Measurements from ENCODE around the gene ATP13A4.
A peak's percentile ranks its signal among the peaks of the same experiment; 100 is the strongest.

ATP13A4 gene

DNA sequence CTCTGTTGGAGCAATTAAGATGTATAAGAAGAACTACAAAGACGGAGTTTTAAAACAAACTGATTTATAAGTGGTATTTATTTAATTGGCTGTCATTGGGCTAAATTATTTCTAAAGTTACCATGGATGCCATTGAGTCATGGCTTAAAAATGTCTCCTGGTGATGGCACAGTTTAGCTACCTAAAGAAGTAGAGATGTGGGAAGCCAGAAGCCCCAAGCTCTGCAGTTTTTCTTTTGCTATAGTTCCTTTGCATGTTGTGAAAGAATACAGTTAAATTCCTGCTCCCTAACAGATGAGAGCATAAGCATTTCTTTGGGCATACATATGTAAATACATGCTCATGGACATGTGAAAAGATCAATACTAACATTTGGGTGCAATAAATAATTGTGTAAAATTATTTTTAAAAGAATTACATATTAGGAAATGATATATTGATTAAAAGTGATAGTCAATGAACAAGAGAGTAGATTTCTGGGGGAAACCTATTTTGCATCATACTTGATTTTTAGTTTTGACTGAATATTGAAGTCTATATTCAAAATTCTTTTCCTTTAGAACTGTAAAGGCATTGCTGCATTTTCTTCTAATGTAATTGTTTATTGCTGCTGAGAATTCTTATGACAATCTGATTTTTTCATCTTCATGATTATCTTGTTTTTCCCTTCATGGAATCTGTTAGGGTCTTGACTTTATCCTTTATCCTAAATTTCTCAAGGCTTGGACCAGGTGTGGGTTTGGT is 40.4 kb upstream of the ATP13A4 start:
- no peak overlapping the region for H3K4me3 ChIP-seq (ENCODE audit: low read depth, low read length)
- H2AFZ ChIP-seq: no peak overlapping the region
- no peaks in the 10 kb centered on the region for H3K9me3 ChIP-seq (ENCODE audit: control insufficient read depth, low read length)
- no peak overlapping the region for H3K27ac ChIP-seq
- peaks cover 58% of the 10 kb centered on the region for H3K79me2 ChIP-seq
- peak overlapping the region; percentile 20 for H3K4me2 ChIP-seq (ENCODE audit: low read length)
- H3K4me1 ChIP-seq: peaks cover 2% of the 10 kb centered on the region
- no peaks in the 10 kb centered on the region for H3K36me3 ChIP-seq (ENCODE audit: control insufficient read depth, insufficient read depth, low read length)
- no peak overlapping the region for H3K9ac ChIP-seq
- no peaks in the 10 kb centered on the region for H3K27me3 ChIP-seq (ENCODE audit: control insufficient read depth, insufficient read depth, low read length)
- TF ChIP-seq, protein P1, sequence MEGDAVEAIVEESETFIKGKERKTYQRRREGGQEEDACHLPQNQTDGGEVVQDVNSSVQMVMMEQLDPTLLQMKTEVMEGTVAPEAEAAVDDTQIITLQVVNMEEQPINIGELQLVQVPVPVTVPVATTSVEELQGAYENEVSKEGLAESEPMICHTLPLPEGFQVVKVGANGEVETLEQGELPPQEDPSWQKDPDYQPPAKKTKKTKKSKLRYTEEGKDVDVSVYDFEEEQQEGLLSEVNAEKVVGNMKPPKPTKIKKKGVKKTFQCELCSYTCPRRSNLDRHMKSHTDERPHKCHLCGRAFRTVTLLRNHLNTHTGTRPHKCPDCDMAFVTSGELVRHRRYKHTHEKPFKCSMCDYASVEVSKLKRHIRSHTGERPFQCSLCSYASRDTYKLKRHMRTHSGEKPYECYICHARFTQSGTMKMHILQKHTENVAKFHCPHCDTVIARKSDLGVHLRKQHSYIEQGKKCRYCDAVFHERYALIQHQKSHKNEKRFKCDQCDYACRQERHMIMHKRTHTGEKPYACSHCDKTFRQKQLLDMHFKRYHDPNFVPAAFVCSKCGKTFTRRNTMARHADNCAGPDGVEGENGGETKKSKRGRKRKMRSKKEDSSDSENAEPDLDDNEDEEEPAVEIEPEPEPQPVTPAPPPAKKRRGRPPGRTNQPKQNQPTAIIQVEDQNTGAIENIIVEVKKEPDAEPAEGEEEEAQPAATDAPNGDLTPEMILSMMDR (IDR thresholded peaks at IDR 0.05): no peak

DNA sequence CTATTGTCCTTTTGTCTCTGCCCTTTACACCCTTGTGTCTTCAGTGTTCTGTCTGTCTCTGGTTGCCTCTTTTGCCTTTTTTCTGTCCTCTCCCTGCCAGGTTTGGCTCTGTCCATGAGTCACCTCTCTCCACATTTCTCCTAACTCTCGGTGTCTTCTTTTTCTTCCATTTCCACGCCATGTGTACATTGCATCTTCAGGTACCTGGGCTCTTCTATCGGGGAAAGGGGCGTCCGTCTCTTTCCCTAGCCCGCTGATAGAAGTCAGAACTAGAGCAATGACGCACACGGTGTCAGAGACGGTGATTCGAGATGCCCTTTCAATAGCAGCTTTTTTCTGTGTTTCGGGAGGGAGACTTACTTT is 39.0 kb upstream of the ATP13A4 start:
- Histone ChIP-seq H2AFZ (peak overlapping the region; percentile 98), H3K36me3 (ENCODE audit: control insufficient read depth, insufficient read depth, low read length) (no peaks in the 10 kb centered on the region), H3K9ac (peak overlapping the region; percentile 85), H3K4me3 (ENCODE audit: low read depth, low read length) (peak overlapping the region; percentile 94), H3K4me1 (peaks cover 2% of the 10 kb centered on the region), H3K79me2 (peaks cover 45% of the 10 kb centered on the region), H3K27me3 (ENCODE audit: control insufficient read depth, insufficient read depth, low read length) (no peaks in the 10 kb centered on the region), H3K9me3 (ENCODE audit: control insufficient read depth, low read length) (no peaks in the 10 kb centered on the region), H3K4me2 (ENCODE audit: low read length) (peak overlapping the region; percentile 83), H3K27ac (peak overlapping the region; percentile 84)
- TF ChIP-seq, protein P1 (IDR thresholded peaks at IDR 0.05): no peak

DNA sequence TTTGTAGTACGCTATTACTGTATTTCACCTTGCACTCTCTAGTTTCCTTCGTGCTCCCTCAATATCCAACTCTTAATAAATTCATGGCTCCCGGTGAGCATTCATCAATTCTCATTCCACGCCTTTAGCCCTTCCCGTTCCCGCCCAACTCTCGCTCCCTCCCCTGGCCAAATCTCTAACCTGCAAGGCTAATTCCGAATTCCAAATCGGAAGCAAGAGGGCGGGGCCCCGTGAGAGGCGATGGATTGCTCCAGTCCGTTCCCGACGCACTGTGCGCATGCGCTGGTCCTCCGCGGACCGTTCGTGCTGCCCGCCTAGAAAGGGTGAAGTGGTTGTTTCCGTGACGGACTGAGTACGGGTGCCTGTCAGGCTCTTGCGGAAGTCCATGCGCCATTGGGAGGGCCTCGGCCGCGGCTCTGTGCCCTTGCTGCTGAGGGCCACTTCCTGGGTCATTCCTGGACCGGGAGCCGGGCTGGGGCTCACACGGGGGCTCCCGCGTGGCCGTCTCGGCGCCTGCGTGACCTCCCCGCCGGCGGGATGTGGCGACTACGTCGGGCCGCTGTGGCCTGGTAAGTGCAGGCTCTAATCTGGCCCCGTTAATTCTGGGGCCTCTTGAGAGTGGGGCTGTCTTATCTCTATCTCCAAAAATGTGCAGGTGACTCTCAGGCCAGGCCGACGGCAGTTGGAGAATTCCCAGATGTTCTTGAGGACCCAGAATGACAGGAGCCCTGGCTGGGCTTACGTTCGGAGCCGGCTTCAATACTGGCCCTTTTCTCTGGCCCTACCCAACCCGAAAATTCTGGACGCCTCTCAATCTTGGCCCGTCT is 38.4 kb upstream of the ATP13A4 start, which contains the start of gene OPA1:
TSS of gene OPA1 (plus strand) at position 368 of the 827 bp plus-strand sequence. CDS start at position 538, 170 bp downstream.
- no peaks in the 10 kb centered on the region for H3K36me3 ChIP-seq (ENCODE audit: control insufficient read depth, insufficient read depth, low read length)
- TF ChIP-seq, protein P1 (IDR thresholded peaks at IDR 0.05): peak; percentile 61
- peak within 1 kb of the TSS; percentile 83 for H3K4me2 ChIP-seq (ENCODE audit: low read length)
- peak within 1 kb of the TSS; percentile 98 for H2AFZ ChIP-seq
- peaks cover 2% of the 10 kb centered on the region for H3K4me1 ChIP-seq
- peak within 1 kb of the TSS; percentile 94 for H3K4me3 ChIP-seq (ENCODE audit: low read depth, low read length)
- peak within 1 kb of the TSS; percentile 84 for H3K27ac ChIP-seq
- H3K9me3 ChIP-seq (ENCODE audit: control insufficient read depth, low read length): no peaks in the 10 kb centered on the region
- H3K79me2 ChIP-seq: peaks cover 39% of the 10 kb centered on the region
- H3K27me3 ChIP-seq (ENCODE audit: control insufficient read depth, insufficient read depth, low read length): no peaks in the 10 kb centered on the region
- peak within 1 kb of the TSS; percentile 85 for H3K9ac ChIP-seq

DNA sequence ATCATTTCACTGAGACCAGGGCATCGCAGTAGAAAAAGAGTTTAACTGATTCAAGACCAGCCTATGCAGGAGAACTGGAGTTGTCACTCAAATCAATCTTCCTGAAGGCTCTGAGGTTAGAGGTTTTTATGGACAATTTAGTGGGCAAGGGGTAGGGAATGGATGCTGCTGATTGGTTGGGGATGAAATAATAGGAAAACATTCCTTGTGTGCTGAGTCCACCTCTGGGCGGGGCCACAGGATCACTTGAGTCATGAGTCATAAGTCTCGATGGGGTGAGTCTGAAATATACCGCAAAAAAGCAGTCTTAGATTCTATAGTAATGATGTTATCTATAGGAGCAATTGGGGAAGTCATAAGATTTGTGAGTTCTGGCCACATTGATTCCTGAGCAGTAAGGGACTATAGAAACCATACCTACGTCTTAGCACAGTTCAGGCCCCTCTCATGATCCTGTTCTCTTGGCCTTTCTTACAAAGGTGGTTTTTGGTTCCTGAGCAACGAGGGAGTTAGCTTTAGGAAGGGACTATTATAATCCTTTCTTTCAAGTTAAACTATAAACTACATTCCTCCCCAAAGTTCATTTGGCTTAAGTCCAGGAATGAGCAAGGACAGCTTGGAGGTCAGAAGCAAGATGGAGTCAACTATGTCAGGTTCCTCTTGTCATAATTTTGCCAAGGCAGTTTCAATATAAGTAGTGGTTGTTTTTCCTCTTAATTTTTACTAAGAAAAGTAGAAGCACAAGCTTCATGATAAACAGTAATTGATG is 35.6 kb upstream of the ATP13A4 start:
- Histone ChIP-seq H3K4me1 (peaks cover 2% of the 10 kb centered on the region), H3K4me3 (ENCODE audit: low read depth, low read length) (no peak overlapping the region), H3K27ac (no peak overlapping the region), H3K79me2 (peaks cover 23% of the 10 kb centered on the region), H3K27me3 (ENCODE audit: control insufficient read depth, insufficient read depth, low read length) (no peaks in the 10 kb centered on the region), H2AFZ (no peak overlapping the region), H3K9me3 (ENCODE audit: control insufficient read depth, low read length) (no peaks in the 10 kb centered on the region), H3K36me3 (ENCODE audit: control insufficient read depth, insufficient read depth, low read length) (no peaks in the 10 kb centered on the region), H3K9ac (no peak overlapping the region), H3K4me2 (ENCODE audit: low read length) (no peak overlapping the region)
- TF ChIP-seq, protein P1 (IDR thresholded peaks at IDR 0.05): no peak
